ENCODE results near the gene IRF4.

The IRF4 gene

GRCh38 chr6:398065-398464 lies 6.5 kb downstream of the IRF4 start:
- DNase-seq = no peak

- DNase-seq = no peak
Observed at GRCh38 chr6:398558-399078, 7.1 kb downstream of the IRF4 start.

DNA sequence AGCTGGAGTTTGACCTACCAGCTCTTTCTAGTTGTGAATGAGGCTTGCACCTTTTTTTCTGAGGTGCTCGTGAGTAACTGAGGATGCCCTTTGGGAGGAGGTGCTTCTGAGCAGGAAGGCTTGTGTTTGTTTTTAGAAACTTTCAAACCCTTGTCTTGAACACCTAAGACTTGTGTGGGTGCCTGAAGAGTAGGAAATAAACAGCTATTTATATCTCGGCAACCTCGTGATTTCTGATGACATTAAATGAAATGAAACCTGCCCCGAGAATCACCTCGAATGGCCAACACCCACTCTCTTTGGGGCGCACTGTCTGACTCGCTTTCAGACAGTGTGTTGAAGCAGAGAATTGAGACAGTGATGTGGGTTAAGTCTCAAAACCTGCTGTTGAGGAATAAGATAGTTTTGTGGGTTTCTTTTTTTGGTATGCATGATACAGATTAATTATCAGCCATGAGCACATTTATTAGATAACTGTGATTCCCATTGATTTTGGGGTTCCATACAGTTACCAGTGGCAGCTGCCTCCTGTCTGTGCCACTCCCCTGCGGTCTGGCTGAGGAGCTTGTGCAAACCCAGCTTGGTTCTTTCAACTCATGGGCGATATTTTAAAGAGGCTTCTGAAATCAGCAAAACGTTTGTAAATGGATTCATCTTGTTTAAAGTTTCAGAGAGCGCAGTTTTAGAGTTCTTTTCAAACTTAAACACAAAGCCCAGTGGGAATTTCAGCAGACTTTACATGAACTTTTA lies 8.4 kb downstream of the IRF4 start:
- no peak for DNase-seq

- DNase-seq = no peak
Observed at GRCh38 chr6:400815-401214, 9.3 kb downstream of the IRF4 start.

- DNase-seq = no peak
Observed at GRCh38 chr6:401239-401993, 9.9 kb downstream of the IRF4 start.

GRCh38 chr6:401994-402640 lies 10.6 kb downstream of the IRF4 start:
- no peak for DNase-seq

- no peak for DNase-seq
Observed at GRCh38 chr6:402901-403658, 11.5 kb downstream of the IRF4 start.

DNA sequence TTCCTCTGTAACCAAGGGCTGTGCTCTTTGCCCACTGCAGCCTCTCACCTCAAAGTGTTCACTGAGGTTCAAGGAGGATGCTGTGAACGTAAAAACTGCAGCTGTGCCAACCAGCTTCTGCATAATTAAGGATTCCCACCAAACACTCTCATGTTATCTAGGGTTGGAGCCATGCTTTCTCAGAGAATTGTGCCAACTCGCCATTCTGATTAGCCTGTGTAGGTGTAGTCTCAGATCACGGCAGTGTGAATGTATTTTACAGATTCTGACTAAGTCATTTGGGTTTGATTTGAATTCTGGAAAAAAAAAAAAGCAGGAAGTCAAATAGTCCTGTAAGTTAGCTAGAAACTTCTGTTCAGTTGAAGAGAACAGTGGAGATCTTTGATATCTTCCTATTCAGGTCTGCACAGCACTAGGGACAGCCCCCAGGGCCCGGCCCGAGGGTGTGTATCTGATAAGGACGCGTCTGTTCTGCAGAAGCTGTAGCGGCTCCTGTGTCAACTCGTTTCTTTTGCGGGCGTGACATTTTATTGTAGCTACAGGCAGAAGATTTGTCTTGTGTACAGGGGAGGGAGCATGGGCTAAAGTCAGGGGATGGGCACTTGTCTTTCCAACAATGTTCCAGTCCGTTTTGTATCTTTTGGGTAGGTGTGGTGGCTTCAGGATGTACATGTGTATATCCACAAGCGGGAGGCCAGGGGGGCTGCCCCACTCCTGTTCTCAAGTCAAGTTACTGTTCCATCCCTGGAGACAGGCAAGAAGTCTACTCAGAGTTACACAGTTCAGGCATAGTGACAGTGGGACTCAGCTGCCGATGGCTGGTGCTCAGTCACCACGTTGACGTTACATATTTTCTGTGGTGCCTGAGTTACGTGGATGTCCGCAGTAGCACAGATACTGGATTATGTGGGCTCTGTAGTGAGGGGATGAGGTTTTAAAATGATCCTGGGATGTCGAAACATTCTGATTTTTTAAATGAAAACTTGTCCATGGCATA lies 12.4 kb downstream of the IRF4 start:
- DNase-seq = no peak

DNA sequence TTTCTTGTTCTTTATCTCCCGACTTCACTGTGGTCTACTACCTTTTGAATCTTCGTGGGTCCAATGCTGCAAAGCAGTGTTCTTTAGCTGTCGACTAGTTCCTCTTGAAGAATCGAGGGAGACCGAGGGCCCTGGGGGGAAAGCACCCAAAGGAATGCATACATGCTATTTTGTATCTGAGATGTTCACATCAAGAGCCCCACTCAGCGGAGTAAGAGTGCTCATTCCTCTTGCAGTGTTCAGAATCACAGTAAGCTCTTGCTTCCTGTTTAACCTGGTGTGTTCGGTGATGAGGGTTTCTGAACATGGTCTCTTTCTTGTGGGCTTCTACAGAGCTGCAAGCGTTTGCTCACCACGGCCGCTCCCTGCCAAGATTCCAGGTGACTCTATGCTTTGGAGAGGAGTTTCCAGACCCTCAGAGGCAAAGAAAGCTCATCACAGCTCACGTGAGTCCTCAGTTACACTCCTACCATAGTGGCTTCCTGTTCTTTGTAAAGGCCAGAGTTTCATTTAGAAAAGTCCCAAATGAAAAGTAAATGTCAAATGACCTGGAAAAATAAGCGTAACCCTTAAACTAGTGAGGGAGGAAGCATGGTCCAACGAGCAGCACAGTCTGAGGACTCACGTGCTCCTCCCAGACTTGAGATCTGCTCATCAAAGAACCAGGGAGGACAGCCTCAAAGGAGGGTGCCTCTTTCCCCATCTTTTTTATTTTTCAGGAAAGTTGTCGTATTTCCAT lies 13.3 kb downstream of the IRF4 start:
- DNase-seq = no peak

GRCh38 chr6:408148-408547 lies 16.6 kb downstream of the IRF4 start:
- DNase-seq = no peak

- DNase-seq = no peak
Observed at GRCh38 chr6:408599-409102, 17.1 kb downstream of the IRF4 start.

GRCh38 chr6:409370-409972 lies 17.9 kb downstream of the IRF4 start:
- no peak for DNase-seq

DNA sequence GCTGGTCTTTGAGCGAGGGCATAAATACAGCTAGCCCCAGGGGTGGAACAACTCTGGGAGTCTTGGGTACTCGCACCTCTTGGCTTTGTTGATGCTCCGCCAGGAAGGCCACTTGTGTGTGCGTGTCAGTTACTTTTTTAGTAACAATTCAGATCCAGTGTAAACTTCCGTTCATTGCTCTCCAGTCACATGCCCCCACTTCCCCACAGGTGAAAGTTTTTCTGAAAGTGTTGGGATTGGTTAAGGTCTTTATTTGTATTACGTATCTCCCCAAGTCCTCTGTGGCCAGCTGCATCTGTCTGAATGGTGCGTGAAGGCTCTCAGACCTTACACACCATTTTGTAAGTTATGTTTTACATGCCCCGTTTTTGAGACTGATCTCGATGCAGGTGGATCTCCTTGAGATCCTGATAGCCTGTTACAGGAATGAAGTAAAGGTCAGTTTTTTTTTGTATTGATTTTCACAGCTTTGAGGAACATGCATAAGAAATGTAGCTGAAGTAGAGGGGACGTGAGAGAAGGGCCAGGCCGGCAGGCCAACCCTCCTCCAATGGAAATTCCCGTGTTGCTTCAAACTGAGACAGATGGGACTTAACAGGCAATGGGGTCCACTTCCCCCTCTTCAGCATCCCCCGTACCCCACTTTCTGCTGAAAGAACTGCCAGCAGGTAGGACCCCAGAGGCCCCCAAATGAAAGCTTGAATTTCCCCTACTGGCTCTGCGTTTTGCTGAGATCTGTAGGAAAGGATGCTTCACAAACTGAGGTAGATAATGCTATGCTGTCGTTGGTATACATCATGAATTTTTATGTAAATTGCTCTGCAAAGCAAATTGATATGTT lies 19.2 kb downstream of the IRF4 start:
- no peak for DNase-seq

DNA sequence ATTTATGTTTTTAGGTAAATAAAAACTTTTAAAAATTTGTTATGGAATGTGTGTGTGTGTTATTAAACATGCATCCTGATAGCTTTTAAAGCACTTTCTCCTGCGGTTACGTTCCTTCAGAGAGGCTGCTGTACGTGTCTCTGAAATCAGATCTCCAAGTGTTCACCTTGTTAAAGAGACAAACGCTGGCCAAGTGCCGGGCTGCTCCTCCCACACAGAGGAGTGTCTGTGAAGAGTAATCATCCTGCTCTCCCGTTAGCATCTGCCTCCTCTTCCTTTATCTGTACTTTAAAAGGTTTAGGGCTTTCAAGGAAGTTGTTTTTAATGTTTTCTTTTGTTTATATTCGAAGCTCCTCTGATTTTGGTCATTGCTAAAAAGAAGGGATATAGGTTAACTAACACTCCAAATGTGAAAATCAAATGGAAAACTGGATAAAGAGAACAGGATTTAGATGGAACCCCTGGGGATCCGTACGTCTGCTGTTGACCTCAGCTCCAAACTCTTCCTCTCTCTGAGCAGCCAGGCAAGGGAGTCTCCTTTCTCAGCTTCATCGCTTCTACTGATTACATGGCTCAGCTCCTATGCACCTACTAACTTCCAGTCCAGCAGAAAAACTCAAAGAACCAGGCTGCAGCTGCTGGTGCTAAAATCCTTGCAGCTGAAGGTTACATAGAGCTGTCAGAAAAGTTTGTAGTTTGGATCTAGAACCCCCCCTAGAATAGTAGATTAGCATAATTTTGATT lies 20.0 kb downstream of the IRF4 start:
- DNase-seq = no peak

DNA sequence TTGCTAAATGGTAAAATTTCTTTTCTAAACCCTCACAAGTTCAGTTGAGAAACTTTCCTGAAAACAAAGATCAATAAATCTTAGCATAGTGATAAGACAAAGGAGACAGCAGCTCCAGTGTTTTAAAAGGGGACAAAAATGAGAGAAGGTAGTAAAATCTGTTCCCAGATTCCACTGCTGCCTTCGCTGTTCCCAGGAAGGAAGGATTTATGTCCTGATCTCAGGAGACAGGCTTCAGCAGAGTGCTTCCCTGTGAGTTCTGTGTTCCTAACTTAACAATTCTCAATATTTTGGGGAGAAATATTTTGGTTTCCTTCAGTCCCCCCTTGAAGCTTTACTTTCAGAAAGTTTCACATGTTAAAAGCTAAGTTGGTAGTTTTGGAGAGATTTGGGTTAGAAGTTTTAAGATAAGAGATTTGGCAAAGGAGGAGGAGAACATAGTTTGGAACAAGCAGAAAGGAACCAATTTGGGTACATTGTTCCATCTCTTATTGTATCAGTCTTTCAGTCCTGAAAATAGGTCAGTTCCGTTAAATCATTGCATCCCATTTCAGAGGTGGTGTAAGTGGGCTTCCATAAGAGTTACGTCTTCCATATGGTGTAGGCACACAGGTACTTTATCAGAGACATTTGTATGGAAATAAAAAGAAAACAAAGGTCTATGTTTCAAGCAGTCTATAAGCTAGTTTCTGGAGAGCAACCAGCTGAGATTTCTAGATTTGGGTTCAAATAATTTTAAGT lies 20.8 kb downstream of the IRF4 start:
- DNase-seq = no peak

- no peak for DNase-seq
Observed at GRCh38 chr6:414447-414846, 22.9 kb downstream of the IRF4 start.
